GM12878 (cell line): ENCODE measurements around the gene GPBP1L1.

ENCODE experiments used
- HDAC2 ChIP-seq: fragments of 200-600 bp; sonication (generic); IDR thresholded peaks from 2 replicates; pipeline ENCODE4 v1.6.1; 2017
- IKZF1 ChIP-seq: fragments of 450-650 bp; conservative IDR thresholded peaks from 2 replicates; pipeline ENCODE4 v1.6.1; 2017; ENCODE audit warnings: antibody characterized with exemption, mild to moderate bottlenecking
- JUNB ChIP-seq: IDR thresholded peaks from 2 replicates; pipeline ENCODE4 v1.6.1; 2016; ENCODE audit warnings: antibody characterized with exemption, mild to moderate bottlenecking
- MYC ChIP-seq: IDR thresholded peaks from 2 replicates; pipeline ENCODE4 v1.6.1; 2011; ENCODE audit warnings: mild to moderate bottlenecking, low read length, moderate library complexity, inconsistent platforms; ENCODE audit not compliant: insufficient read depth, insufficient replicate concordance, insufficient read length, severe bottlenecking
- SMC3 ChIP-seq: IDR thresholded peaks from 2 replicates; pipeline ENCODE4 v1.6.1; 2011; ENCODE audit warnings: low read length, improper control_type of control experiment, borderline replicate concordance
- YY1 ChIP-seq: IDR thresholded peaks from 2 replicates; pipeline ENCODE4 v1.6.1; 2011; ENCODE audit warnings: low read depth, mild to moderate bottlenecking, low read length
- TF ChIP-seq, protein P1 (sequence below): IDR thresholded peaks from 2 replicates; pipeline ENCODE4 v1.6.1; 2012; ENCODE audit warnings: low read depth, low read length, improper control_type of control experiment
- TF ChIP-seq, protein P2 (sequence below), 3 experiments: IDR thresholded peaks in 2 of 3; conservative IDR thresholded peaks in 1 of 3; 2 replicates each; pipeline ENCODE4 v1.5.1; 2011; ENCODE audit warnings: low read depth in 3 of 3, low read length in 3 of 3, mild to moderate bottlenecking in 3 of 3, control low read depth in 2 of 3, moderate library complexity in 2 of 3, inconsistent platforms in 1 of 3, mixed read lengths in 1 of 3; ENCODE audit not compliant: control insufficient read depth in 2 of 3, insufficient read depth in 1 of 3; ENCODE audit errors: extremely low read depth in 1 of 3

- TF ChIP-seq MYC: no peak
- no peak for TF ChIP-seq YY1
- TF ChIP-seq IKZF1: no peak
- no peak for TF ChIP-seq SMC3
- TF ChIP-seq, protein P1, sequence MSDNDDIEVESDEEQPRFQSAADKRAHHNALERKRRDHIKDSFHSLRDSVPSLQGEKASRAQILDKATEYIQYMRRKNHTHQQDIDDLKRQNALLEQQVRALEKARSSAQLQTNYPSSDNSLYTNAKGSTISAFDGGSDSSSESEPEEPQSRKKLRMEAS: no peak
- TF ChIP-seq, protein P2, sequence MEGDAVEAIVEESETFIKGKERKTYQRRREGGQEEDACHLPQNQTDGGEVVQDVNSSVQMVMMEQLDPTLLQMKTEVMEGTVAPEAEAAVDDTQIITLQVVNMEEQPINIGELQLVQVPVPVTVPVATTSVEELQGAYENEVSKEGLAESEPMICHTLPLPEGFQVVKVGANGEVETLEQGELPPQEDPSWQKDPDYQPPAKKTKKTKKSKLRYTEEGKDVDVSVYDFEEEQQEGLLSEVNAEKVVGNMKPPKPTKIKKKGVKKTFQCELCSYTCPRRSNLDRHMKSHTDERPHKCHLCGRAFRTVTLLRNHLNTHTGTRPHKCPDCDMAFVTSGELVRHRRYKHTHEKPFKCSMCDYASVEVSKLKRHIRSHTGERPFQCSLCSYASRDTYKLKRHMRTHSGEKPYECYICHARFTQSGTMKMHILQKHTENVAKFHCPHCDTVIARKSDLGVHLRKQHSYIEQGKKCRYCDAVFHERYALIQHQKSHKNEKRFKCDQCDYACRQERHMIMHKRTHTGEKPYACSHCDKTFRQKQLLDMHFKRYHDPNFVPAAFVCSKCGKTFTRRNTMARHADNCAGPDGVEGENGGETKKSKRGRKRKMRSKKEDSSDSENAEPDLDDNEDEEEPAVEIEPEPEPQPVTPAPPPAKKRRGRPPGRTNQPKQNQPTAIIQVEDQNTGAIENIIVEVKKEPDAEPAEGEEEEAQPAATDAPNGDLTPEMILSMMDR (IDR thresholded peaks at IDR 0.05 in 2 of 3, conservative IDR thresholded peaks at IDR 0.05 in 1 of 3; ENCODE audit: control insufficient read depth in 2 of 3, extremely low read depth in 1 of 3, insufficient read depth in 1 of 3, low read depth in 3 of 3, low read length in 3 of 3): no peak
- peak; percentile 61 for TF ChIP-seq JUNB
- TF ChIP-seq HDAC2: no peak
Observed at GRCh38 chr1:45654540-45655280, 31.6 kb downstream of the GPBP1L1 start.
